GM12892 (cell line): ENCODE results near the gene LRCH3.

Experiments
- POLR2A ChIP-seq: IDR thresholded peaks from 2 replicates; pipeline ENCODE4 v1.6.1; 2011; ENCODE audit warnings: low read depth, low read length, control low read depth
- POLR2AphosphoS5 ChIP-seq: IDR thresholded peaks from 2 replicates; pipeline ENCODE4 v1.6.1; 2011; ENCODE audit warnings: low read depth, low read length, control low read depth
- TAF1 ChIP-seq: IDR thresholded peaks from 2 replicates; pipeline ENCODE4 v1.6.1; 2011; ENCODE audit warnings: low read depth, mild to moderate bottlenecking, control low read depth, low read length, borderline replicate concordance

DNA sequence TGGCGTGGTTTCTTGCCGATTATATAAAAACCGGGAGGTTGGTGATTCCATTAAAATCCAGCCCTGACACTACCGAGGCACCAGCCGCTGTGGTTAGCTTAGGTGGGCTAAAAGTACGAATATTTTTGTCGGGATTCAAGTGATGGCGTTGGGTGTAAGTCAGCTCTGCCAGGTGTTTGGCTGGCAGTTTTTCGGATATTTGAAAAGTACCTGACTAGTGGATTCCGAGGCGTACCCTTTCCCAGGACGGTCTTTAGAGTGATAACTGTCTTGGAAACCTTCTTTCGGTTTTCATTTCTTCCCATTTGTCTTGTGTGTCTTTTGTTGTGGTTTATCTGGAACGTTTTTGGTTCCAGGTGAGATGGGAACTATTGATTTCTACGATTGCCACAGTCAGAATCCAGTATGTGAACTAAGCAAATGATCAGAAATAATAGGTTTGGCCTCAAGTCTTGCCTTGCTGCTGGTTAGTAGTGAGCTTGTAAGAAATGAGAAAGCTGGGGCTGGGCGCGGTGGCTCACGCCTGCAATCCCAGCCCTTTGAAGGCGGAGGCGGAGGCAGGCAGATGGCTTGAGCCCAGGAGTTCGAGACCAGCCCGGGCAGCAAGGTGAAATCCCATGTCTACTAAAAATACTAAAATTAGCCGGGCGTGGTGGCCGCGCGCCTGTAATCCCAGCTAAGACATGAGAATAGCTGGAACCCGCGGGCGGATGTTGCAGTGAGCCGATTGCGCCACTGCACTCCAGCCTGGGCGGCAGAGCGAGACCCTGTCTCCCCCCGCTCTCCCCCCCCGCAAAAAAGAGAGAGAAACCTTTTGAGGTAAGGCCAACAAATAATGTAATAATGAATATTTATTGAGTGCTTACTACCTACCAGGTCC lies 40.0 kb upstream of the LRCH3 start:
- TF ChIP-seq POLR2A, result no peak
- TF ChIP-seq POLR2AphosphoS5, result no peak
- no peak for TF ChIP-seq TAF1
